Measurements from ENCODE around the gene SLC25A13.

Gene SLC25A13

GRCh38 chr7:96253441-96253840 lies 68.5 kb downstream of the SLC25A13 start:
- no peak for DNase-seq (ENCODE audit: low read depth)
- in situ Hi-C loops (cut with HindIII; ENCODE audit: low sequenced_read_pairs): no loop called here
- H3K4me3 ChIP-seq (ENCODE audit: low read depth, low read length): no peak overlapping the region
- no peak for TF ChIP-seq CTCF (IDR thresholded peaks at IDR 0.05; ENCODE audit: low read depth, low read length, missing control alignments)

GRCh38 chr7:96250776-96251361 lies 71.0 kb downstream of the SLC25A13 start:
- in situ Hi-C loops (cut with HindIII; ENCODE audit: low sequenced_read_pairs): no loop called here
- DNase-seq (ENCODE audit: low read depth): no peak
- TF ChIP-seq CTCF (IDR thresholded peaks at IDR 0.05; ENCODE audit: low read depth, low read length, missing control alignments): no peak
- H3K4me3 ChIP-seq (ENCODE audit: low read depth, low read length): no peak overlapping the region

- in situ Hi-C loops (cut with HindIII; ENCODE audit: low sequenced_read_pairs): no loop called here
- DNase-seq (ENCODE audit: low read depth): no peak
- no peak for TF ChIP-seq CTCF (IDR thresholded peaks at IDR 0.05; ENCODE audit: low read depth, low read length, missing control alignments)
- no peak overlapping the region for H3K4me3 ChIP-seq (ENCODE audit: low read depth, low read length)
Observed at GRCh38 chr7:96248405-96248804, 73.5 kb downstream of the SLC25A13 start.

- no peak overlapping the region for H3K4me3 ChIP-seq (ENCODE audit: low read depth, low read length)
- no peak for DNase-seq (ENCODE audit: low read depth)
- no peak for TF ChIP-seq CTCF (IDR thresholded peaks at IDR 0.05; ENCODE audit: low read depth, low read length, missing control alignments)
- in situ Hi-C loops (cut with HindIII; ENCODE audit: low sequenced_read_pairs): no loop called here
Observed at GRCh38 chr7:96246919-96247318, 75.0 kb downstream of the SLC25A13 start.

- no peak for TF ChIP-seq CTCF (IDR thresholded peaks at IDR 0.05; ENCODE audit: low read depth, low read length, missing control alignments)
- no peak overlapping the region for H3K4me3 ChIP-seq (ENCODE audit: low read depth, low read length)
- no peak for DNase-seq (ENCODE audit: low read depth)
- in situ Hi-C loops (cut with HindIII; ENCODE audit: low sequenced_read_pairs): no loop called here
Observed at GRCh38 chr7:96244992-96245292, 77.0 kb downstream of the SLC25A13 start.

GRCh38 chr7:96244244-96244991 lies 77.5 kb downstream of the SLC25A13 start:
- no peak for DNase-seq (ENCODE audit: low read depth)
- TF ChIP-seq CTCF (IDR thresholded peaks at IDR 0.05; ENCODE audit: low read depth, low read length, missing control alignments): no peak
- in situ Hi-C loops (cut with HindIII; ENCODE audit: low sequenced_read_pairs): no loop called here
- no peak overlapping the region for H3K4me3 ChIP-seq (ENCODE audit: low read depth, low read length)

All from astrocyte of the cerebellum (primary cell).